Measurements from ENCODE around the gene MYPN.
"Not testable (repeated sequence)": the region's sequence is repeated elsewhere in the genome, so short reads cannot be mapped to it uniquely, and the experiment has no call there.

Gene MYPN

DNA sequence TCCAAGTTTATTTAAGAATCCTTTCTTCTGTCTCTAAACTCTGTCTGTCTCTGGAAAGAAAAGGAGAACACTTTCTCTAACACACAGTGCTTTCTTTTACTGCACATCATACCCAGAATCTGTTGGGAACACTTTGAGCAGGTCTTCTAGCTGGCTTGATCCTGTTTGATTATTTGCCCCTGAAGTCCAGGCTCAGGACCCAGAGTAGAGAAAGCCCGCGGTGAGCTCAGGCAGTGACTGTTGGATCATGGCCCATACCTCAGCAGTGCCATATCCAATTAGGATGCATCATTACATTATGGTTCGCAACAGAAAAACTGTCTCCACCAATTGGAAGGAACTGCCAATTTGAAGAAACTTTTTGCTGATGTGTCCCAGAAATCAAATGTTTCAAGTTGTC is 71.2 kb downstream of the MYPN start:
- Histone ChIP-seq H3K36me3 (no peaks in the 10 kb centered on the region), H3K27me3 (ENCODE audit: insufficient read depth, low read depth, severe bottlenecking) (no peaks in the 10 kb centered on the region), H3K27ac (no peak overlapping the region), H3K4me3 (ENCODE audit: low read depth, low read length) (no peak overlapping the region), H3K9me3 (ENCODE audit: severe bottlenecking) (no peaks in the 10 kb centered on the region)
- DNase-seq, result no peak
- no peak for TF ChIP-seq CTCF (IDR thresholded peaks at IDR 0.05; ENCODE audit: low read depth, low read length)

GRCh38 chr10:68184546-68184945 is 75.3 kb downstream of the MYPN start:
- Histone ChIP-seq H3K36me3 (no peaks in the 10 kb centered on the region), H3K27ac (no peak overlapping the region), H3K4me3 (ENCODE audit: low read depth, low read length) (no peak overlapping the region), H3K27me3 (ENCODE audit: insufficient read depth, low read depth, severe bottlenecking) (no peaks in the 10 kb centered on the region), H3K9me3 (ENCODE audit: severe bottlenecking) (no peaks in the 10 kb centered on the region)
- DNase-seq, result no peak
- no peak for TF ChIP-seq CTCF (IDR thresholded peaks at IDR 0.05; ENCODE audit: low read depth, low read length)

DNA sequence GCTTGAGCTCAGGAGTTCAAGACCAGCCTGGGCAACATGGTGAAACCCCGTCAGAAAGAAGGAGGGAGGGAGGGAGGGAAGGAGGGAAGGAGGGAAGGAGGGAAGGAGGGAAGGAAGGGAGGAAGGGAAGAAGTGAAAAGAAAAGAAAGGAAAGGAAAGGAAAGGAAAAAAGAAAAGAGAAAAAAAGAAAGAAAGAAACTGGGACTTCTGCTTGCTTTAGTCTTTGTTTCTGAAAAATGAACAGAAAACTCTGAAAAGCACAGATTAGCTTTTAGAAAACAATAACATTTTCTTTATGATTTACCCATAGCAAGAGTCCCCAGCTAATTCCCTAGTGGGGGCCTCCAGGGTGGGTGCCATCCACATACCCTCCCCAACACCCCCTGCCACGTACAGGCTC is 75.8 kb downstream of the MYPN start:
- DNase-seq, result no peak
- Histone ChIP-seq H3K27me3 (ENCODE audit: insufficient read depth, low read depth, severe bottlenecking) (no peaks in the 10 kb centered on the region), H3K36me3 (no peaks in the 10 kb centered on the region), H3K9me3 (ENCODE audit: severe bottlenecking) (no peaks in the 10 kb centered on the region), H3K4me3 (ENCODE audit: low read depth, low read length) (no peak overlapping the region), H3K27ac (no peak overlapping the region)
- no peak for TF ChIP-seq CTCF (IDR thresholded peaks at IDR 0.05; ENCODE audit: low read depth, low read length)

GRCh38 chr10:68188835-68189234 is 79.5 kb downstream of the MYPN start:
- H3K4me3 ChIP-seq (ENCODE audit: low read depth, low read length), result no peak overlapping the region
- H3K9me3 ChIP-seq (ENCODE audit: severe bottlenecking), result no peaks in the 10 kb centered on the region
- no peak for TF ChIP-seq CTCF (IDR thresholded peaks at IDR 0.05; ENCODE audit: low read depth, low read length)
- no peaks in the 10 kb centered on the region for H3K36me3 ChIP-seq
- no peak for DNase-seq
- H3K27me3 ChIP-seq (ENCODE audit: insufficient read depth, low read depth, severe bottlenecking), result no peaks in the 10 kb centered on the region
- H3K27ac ChIP-seq, result no peak overlapping the region

- TF ChIP-seq CTCF (IDR thresholded peaks at IDR 0.05; ENCODE audit: low read depth, low read length), result no peak
Observed at GRCh38 chr10:68192113-68192512, 82.8 kb downstream of the MYPN start.

DNA sequence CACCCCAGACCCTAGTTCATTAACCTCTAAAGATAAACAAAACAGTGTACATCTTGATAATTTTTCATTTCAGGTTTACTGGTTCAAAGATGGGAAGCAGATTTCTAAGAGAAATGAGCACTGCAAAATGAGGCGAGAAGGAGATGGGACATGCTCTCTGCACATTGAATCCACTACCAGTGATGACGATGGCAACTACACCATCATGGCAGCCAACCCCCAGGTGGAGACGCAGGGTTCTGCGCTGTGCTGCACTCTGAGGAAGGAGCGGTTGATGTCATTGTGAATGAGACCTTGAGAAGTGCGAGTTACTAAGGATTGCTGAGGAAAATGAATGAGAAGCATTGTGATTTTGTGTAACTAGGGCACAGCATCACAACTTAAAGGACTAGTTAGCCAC is 85.0 kb downstream of the MYPN start:
- H3K36me3 ChIP-seq, result no peaks in the 10 kb centered on the region
- no peak for TF ChIP-seq CTCF (IDR thresholded peaks at IDR 0.05; ENCODE audit: low read depth, low read length)
- H3K27ac ChIP-seq, result no peak overlapping the region
- H3K4me3 ChIP-seq (ENCODE audit: low read depth, low read length), result no peak overlapping the region
- H3K27me3 ChIP-seq (ENCODE audit: insufficient read depth, low read depth, severe bottlenecking), result no peaks in the 10 kb centered on the region
- no peak for DNase-seq
- H3K9me3 ChIP-seq (ENCODE audit: severe bottlenecking), result no peaks in the 10 kb centered on the region

More at GRCh38 chr10:68192113-68192512, 82.8 kb downstream of the MYPN start:
- no peak overlapping the region for H3K27ac ChIP-seq
- H3K9me3 ChIP-seq (ENCODE audit: severe bottlenecking), result no peaks in the 10 kb centered on the region
- no peak for DNase-seq
- H3K36me3 ChIP-seq, result no peaks in the 10 kb centered on the region
- H3K27me3 ChIP-seq (ENCODE audit: insufficient read depth, low read depth, severe bottlenecking), result no peaks in the 10 kb centered on the region
- no peak overlapping the region for H3K4me3 ChIP-seq (ENCODE audit: low read depth, low read length)

GRCh38 chr10:68195776-68196175 is 86.5 kb downstream of the MYPN start:
- H3K36me3 ChIP-seq; H3K9me3 ChIP-seq (ENCODE audit: severe bottlenecking); H3K27ac ChIP-seq; H3K4me3 ChIP-seq (ENCODE audit: low read depth, low read length); H3K27me3 ChIP-seq (ENCODE audit: insufficient read depth, low read depth, severe bottlenecking); DNase-seq: not testable (repeated sequence)
